IPS-11a (cell line): Measurements from ENCODE around the gene SCOC.

Experiments used
- H3K4me3 ChIP-seq: one replicate; pipeline ENCODE4 v1.5.1; 2013; ENCODE audit warnings: low read depth, low read length, control low read depth

Gene SCOC

DNA sequence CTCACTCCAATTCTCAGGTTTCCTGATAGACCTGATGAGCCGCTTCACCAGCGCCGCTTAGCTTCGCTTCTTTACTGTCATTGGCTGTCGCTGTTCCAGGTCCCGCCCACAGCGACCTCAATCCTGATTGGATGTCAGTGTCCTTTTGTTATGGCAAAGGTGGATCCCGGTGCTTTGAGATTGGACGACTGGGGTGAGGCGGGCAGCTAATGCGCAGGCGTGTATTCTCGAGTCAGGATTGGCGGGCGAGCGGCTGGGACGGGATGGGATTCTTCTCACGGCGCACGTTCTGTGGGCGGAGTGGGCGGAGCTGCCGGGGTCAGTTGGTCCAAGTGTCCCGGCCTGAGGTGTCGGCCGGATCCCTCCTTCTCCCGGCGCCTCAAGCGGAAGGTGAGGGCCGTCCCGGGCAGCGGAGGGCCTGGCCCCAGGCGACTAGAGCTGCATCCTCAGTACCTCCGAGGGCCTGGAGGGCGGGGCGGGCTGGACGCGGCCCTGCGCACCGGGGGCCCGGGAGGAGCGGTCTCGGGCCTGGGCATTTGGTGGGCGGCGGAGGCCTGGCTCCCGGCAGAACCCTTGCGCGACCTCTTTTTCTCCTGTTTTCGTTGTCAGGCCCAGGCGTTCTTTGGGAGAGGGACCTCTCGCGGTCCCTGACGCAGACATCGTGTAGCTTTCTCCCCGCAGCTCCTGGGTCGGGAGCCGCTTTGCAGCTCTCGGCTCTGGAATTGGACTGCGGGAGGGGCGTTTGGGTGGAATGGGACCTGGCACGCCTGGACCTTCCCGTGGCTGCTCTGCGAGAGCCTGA lies at the start of gene SCOC:
Gene SCOC, plus strand, starts transcription at position 319 of the 802 bp plus-strand sequence. CDS start 5,525 bp downstream, outside the sequence.
- peak within 1 kb of the TSS; percentile 77 for H3K4me3 ChIP-seq

DNA sequence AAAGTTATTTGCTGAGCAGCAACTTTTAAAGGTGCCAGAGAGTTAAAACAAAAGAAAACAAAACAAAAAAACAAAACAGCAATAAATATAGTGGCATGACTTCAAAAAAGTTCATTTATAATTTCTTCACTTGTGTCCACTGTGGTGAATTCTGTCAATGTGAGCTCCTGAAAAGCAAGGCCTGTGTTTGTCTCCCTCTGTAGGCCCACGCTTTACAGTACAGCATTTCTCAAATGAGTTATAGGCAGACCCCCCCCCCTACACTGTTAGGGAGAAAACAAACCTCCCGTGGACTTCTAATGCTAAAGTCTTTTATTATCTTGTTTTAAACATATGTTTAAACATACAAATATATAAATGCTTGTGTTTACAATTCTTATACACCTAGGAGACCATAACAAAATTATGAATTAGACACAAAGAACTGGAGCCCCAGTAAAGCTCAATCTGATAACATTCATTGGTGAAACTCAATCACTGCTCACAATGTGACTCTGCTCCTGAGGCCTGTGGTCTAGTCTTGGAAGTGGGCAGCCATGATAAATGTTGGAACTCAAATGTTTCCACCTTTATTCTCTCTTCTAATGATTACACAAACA lies 47.0 kb upstream of the SCOC start:
- H3K4me3 ChIP-seq = no peak overlapping the region

DNA sequence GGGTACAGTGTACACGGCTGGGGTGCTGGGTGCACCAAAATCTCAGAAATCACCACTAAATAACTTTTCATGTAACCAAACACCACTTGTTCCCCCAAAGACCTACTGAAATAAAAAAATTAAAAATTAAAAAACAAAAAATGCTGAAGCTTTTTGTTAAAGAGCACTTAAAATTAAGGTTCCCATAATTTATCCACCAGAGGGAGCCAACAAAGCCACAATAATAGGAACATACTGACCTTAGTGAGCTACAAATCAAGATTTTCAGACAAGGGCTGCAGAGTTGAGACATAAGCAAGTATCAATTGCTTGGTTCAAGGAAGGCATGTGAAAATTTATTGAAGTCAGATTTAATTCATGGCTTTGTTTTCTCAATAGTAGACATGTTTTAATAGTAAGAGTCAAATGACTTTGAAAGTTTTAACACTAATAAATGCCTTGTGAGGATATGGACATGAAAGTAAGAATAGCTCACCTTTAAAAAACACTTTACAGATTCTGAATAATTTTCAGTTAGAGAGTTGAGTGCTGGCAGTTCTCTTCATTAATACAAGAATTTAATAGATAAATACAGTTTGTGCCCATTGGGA lies 43.0 kb upstream of the SCOC start:
- H3K4me3 ChIP-seq = no peak overlapping the region

DNA sequence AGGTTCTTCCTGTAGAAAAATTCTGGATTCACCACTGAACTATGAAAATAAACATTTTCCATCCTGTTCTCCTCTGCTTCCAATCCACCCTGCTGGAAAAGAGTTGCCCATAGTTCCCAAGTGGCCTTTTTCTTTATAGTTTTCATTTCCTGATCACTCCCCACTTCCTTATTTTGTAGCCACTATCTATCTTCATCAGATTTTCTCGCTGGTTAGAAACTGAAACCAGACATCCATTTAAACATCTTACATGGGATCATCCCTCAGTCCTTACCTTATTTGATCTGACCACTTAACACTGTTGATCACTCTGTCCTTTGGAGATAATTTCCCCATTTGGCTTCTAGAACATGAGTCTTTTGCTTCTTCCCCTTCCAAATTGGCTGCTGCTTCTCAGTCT lies 42.2 kb upstream of the SCOC start:
- no peak overlapping the region for H3K4me3 ChIP-seq

DNA sequence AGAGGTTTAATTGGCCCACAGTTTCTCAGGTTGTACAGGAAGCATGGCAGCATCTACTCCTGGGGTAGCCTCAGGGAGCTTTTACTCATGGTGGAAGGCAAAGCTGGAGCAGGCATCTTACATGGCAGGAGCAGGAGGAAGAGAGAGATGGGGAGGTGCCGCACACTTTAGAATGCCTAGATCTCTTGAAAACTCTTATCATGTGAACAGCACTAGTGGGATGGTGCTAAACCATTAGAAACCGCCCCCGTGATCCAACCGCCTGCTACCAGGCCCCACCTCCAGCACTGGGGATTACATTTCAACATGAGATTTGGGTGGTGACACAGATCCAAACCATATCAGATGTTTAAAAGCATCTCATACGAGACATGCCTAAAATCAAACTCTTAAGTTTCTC lies 41.6 kb upstream of the SCOC start:
- H3K4me3 ChIP-seq = no peak overlapping the region

DNA sequence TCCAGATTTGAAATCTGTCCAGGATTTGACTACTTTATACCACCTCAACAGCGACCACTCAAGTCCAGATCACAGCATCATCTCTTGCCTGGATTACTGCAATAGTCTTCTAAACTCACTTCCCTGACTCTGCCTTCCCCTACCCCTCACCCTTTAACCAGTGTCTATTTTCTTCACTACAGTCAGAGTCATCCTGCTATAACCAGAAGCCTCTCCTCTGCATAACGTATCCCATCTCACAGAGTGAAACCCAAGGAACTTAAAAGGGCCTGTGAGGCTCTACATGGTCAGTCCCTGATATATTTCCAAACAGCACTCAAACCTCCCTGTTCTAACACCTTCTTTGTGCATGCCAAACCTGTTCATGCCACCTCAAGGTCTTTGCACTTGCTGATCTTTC lies 40.7 kb upstream of the SCOC start:
- no peak overlapping the region for H3K4me3 ChIP-seq

DNA sequence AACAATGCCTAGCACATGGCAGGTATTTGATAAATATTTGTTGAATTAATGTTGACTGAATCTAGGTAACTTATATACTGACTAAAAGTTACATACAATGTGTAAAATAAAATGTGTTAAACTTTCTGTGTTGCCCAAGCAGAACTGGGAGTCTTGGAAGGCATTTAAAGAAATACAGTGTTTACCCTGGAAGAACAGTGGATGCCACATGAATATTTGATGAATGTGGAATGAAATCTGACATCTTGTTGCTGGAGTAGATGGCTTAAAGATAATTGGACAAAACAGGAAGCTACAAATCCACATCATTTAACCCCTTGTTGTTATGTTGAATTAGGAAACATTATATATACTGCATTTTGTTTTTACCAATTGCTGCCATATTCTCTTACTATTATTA lies 39.9 kb upstream of the SCOC start:
- H3K4me3 ChIP-seq = no peak overlapping the region

DNA sequence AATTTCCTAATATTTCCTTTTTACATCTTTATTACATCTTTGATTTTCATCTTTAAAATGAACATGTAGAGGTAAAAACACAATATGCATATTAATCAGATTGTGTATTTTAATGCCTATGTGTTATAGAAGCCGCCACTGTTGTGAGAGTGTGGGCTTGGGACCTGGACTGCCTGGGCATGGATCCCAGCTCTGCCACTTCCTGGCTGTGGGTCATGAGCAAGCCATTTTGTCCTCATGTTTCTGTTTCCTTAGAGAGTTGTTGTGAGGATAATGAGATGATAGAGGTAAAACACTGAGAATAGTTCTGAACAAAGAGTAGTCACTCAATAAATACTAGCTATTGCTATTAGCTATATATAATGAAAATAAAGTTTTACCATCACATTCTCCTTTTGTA lies 38.4 kb upstream of the SCOC start:
- H3K4me3 ChIP-seq = no peak overlapping the region

DNA sequence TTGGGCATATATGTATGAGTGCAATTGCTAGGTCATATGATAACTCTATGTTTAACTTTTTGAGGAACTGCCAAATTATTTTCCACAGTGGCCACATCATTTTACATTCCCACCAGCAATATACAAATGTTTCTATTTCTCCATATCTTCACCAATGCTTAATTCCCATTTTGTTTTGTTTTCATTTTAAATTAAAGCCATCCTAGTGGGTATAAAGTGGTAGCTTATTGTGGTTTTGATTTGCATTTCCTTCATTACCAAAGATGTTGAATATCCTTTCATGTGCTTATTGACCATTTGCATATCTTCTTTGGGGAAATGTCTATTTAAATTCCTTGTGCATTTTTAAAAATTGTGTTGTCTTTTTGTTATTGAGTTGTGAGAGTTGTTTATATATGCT lies 36.7 kb upstream of the SCOC start:
- H3K4me3 ChIP-seq = no peak overlapping the region

DNA sequence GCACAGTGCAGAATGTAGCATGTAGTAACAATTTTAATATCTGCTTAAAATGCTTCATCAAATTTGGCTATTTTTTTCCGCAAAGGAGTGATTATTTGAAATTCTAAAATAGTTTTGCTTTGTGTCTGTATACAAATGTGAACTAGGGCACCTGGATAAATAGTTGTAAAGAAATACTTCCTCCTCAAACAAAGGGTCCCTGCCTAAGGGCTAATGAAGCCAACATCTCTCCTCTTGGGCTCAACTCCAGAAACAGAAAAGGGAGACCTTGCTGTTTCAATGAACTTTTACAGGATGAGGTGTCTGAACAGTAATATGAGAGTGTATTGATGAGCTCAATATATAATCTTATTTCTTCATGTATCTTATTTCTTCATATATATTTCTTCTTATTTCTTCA lies 30.8 kb upstream of the SCOC start:
- no peak overlapping the region for H3K4me3 ChIP-seq

DNA sequence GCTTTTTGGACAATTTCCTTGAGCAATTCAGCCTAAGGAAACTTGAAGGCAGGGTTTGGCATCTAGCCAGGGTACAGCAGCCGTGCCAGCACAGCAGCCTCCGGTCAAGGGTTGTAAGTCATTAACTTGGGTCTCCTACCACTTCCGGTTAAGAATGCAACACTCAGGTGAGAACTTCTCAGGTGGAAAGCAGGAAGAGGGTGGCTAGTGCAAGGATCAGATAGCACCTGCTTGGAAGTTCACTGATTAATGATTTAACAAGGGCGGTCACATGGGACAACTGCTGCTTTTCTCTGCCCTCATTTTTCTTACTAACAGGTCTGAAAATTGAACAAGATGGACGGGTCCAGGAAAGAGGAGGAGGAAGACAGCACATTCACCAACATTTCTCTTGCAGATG lies 30.1 kb upstream of the SCOC start:
- no peak overlapping the region for H3K4me3 ChIP-seq

DNA sequence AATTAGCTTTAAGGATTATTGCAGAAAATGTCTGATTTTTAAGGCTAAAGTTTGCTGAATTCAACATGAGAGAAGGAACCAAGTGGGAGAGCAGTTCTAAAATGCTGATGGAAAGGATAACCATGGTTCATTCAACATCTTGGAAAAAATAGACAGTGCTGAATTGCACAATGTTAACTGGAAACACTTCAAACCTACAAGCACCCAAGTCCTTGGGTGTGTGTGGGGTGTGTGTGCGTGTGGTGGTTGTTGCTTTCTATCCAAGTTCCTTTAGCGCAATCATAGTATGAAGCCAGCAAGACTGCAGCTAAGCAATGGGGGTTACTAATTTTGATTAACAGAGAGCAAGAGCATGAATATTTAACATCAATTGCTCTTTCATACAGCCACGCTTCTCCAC lies 29.3 kb upstream of the SCOC start:
- H3K4me3 ChIP-seq = no peak overlapping the region

DNA sequence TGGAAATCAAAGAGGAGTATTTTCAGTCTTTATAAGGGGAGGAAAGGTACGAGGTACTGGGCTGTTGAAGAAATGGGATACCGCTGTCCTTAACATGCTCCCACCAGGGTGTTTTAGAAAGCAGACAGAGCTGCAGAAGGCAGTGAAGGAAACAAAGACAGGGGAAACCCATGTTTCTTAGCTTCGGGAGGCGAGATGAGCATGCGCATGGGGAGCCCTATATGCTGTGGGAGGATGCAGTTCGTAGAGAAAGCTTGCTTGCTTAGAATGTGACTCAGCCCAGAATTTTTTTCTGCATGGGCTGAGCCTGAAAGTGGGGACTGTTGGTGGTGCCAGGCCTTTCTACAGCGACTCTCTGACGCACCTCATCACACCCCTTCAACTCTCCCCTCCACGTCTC lies 28.8 kb upstream of the SCOC start:
- no peak overlapping the region for H3K4me3 ChIP-seq

DNA sequence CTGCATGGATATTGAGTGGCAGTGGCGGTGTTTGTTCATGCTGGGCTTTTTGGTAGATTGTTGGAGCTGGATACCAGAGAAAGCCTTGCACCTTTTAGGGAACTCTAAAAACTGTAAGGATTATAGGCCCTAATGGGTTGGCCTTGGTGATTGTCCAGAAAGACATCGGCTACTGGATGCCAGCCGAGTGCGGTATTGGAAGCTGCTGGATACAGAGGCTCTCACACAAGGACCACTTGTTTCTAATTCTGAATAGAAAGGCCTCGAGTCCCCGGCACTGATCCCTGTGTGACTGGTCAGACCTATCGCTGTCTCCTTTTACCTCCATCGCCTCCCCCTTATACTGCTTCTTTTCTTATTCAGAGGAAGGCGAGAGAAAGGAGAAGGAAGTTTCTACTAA lies 27.3 kb upstream of the SCOC start:
- H3K4me3 ChIP-seq = no peak overlapping the region

DNA sequence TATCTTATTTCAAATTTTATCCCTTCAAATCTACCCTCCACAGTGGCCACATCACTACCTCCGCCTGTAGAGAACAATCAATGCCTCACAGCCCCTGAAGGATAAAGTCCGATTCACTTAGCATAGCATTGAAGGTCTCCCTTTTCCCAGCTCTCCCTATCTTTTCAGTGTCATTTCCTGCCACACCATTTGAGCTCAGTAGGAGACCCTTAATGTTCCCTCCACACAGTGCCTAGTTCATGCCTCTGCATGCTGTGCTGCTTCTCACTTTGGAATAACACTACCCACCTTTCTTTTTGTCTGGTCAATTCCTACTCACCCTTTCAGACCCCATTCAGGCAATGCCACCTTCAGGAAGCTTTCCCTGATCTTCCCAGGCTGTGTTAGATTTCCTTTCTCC lies 23.6 kb upstream of the SCOC start:
- H3K4me3 ChIP-seq = no peak overlapping the region

DNA sequence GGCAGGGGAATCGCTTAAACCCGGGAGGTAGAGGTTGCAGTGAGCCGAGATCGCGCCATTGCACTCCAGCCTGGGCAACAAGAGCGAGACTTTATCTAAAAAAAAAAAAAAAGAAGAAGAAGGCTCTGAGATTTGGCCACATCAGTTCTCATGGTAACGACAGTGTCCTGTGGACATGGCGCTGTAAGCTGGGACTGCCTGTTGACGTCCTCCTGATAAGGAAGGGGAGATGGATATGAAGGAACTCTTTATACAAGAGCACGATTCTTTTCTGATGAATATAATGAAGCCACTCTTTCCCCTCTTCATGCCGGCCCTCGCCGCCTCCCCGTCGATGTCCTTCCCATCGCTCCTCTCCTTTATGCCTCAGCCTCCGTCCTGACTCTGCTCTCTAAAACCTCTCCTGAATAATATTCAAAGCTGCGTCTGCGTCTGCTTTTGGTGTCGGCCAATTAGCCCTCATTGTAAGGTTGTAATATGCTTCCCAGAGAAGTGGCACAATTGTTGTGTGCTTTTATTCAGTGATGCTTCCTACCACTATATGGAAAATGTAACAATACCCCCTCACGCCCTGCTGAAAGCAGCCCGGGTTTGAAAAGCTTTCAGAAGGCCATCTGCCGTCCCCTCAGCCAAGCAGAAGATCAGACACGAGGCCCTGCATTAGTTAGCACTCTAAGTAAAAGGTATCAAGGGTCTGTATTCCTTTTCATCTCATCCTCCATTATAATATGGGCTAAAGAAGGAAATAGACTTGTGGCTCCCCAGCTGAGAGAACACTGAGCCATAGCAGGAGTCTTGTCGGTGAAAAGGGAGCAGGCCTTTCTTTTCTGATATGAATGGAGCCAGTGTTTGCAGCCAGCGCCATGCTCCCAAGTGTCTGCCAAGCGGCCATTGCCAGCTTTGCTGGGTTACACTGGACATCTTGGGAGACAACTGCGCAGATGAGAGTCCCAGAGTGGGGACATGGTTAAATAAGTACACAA lies 22.1 kb upstream of the SCOC start:
- H3K4me3 ChIP-seq = no peak overlapping the region

DNA sequence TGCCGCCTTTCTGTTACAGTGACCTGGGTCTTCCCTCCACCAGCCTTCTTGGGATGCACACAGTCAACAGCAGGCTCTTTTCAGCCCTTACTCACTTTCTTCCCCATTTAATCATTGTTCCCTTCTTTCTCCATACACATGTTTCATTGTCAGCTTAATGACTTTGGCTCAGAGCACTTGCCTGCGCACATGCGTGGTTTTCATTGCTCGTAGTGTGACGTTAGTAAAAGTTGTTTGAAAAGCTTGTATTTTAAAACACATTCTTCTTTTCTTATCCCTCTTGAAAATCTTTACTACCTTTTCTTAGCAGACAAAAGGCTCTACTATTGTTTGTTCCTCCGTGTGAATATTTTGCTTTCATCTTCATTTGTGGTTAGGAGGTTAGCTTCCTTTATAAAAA lies 19.7 kb upstream of the SCOC start:
- H3K4me3 ChIP-seq = no peak overlapping the region

DNA sequence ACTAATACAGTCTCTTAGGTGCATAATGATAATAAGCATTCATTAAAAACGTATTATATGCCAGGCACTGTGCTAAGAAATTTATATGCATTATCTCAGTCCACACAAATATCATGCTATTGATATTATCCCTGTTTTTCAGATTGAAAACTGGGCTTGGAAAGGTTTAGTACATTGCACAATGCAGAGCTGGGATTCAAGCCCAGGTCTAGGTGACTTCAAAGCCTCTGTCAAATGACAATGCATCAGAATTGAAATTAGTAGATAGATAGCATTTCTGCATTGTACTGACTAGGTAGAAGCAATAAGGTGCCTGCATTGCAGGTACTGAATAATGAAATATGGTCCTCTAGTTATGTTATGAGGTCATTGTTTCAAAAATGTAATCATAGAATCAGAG lies 18.2 kb upstream of the SCOC start:
- no peak overlapping the region for H3K4me3 ChIP-seq

DNA sequence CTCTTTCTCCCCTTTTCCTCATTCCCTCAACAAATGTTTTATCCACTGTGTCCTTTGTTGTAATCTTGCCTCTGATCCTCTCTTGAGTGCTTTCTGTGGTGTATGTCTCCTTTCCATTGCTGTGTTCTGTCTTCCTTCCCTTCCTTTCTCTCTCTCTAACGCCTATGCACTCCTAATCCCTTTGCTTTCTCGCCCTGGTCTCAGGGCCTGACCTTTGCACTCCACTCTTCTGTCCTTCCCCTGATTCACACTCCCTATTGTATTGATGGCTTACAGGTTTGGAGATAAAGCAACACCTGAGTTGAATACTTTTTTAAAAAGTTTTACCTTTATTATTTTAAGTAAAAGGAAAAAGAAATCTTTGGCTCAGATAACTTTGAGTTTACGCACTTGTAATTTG lies 15.6 kb upstream of the SCOC start:
- no peak overlapping the region for H3K4me3 ChIP-seq

DNA sequence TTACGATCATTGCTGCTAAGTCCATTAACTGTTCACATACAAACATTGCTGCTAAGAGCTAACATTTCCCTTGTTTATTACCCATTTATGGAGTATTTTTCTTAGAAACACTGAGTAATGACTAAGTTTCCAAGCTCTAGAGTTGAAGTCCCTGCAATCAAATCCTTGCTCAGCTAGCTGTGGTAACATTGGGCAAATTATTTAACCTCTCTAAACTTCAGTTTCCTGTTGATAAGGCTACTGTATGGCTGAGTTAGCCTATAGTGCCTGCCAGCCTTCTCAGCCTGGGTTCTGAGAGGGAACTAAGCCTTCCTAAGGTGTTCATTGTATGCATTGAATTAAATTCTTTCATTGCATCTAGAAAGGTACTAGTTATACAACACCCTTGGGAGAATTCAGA lies 15.2 kb upstream of the SCOC start:
- H3K4me3 ChIP-seq = no peak overlapping the region
